Measurements from ENCODE around the gene IFT43. TPM values are rescaled to one million over a fixed set of nuclear protein-coding genes. Genes with fewer than 3 reads are reported as not detected.

The IFT43 gene
- total RNA-seq, 1 experiment from 2014 or later = 24.2 TPM

DNA sequence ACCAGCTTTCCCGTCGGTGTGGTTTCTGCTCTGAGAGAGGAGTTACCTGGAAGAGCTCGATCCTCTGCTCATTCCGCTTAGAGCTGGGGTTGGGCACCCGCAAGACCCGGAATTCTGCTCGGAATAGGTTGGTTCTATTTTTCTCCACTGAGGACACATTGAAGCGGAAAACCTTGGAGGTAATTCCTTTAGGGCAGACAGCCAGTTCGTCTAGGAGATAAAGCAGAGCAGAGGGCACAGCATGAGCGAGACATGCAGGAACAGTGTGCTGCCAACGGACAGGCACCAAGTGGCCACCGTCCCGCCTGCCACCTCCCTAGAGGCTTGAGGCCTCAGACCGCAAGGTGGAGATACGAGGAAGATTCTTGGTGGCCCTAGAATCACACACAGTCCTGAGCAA, 14.1 kb upstream of the IFT43 start:
- ChIA-PET RAD21 (ENCODE audit: low non-redundant PET in 1 of 2, low total read pairs in 2 of 2, uncharacterized antibody in 2 of 2, unreplicated experiment in 2 of 2) (interaction anchor here in 1 of 2 experiments (0.6 kb wide), 1 partner anchor 198 kb away, joined by 4 read pairs; no protein-coding TSS in a partner anchor), CTCF (no interaction called here), POLR2A (no interaction called here)
- Histone ChIP-seq H3K9me2 (ENCODE audit: insufficient read depth) (no peaks in the 10 kb centered on the region), H2AFZ (ENCODE audit: low read depth, low read length, poor library complexity, severe bottlenecking) (no peak overlapping the region), H3K27ac (ENCODE audit: low read depth, low read length) (no peak overlapping the region), H3K9ac (ENCODE audit: low read length) (no peak overlapping the region), H3K4me3 (replicated peaks in 1 of 2; ENCODE audit: low read depth in 1 of 2, low read length in 2 of 2) (no peak overlapping the region), H3K4me2 (ENCODE audit: low read length) (no peak overlapping the region), H3K36me3 (ENCODE audit: control insufficient read depth in 1 of 2, insufficient read depth in 2 of 2, low read length in 2 of 2) (no peaks in the 10 kb centered on the region), H3K9me3 (ENCODE audit: control insufficient read depth in 1 of 2, insufficient read depth in 1 of 2, low read depth in 1 of 2, low read length in 2 of 2) (no peaks in the 10 kb centered on the region), H3K79me2 (ENCODE audit: insufficient read depth, low read length) (no peaks in the 10 kb centered on the region), H4K20me1 (ENCODE audit: insufficient read depth) (no peaks in the 10 kb centered on the region), H3K4me1 (ENCODE audit: control insufficient read depth in 1 of 2, insufficient read depth in 2 of 2, low read length in 2 of 2) (peaks cover 0 to 4% of the 10 kb centered on the region in 2 experiments; a peak in 1 of 4 replicates), H3K27me3 (ENCODE audit: insufficient read depth, low read length) (no peaks in the 10 kb centered on the region)
- DNase-seq (ENCODE audit: low read depth, low spot score) = no peak
- TF ChIP-seq TCF7L2 (IDR thresholded peaks at IDR 0.05; ENCODE audit: borderline replicate concordance, extremely low read depth, insufficient read depth, insufficient read length) (no peak), ZNF274 (IDR thresholded peaks at IDR 0.05; ENCODE audit: low read depth, low read length) (no peak), CBX3 (IDR thresholded peaks at IDR 0.05; ENCODE audit: low read depth) (no peak), POLR2A (IDR thresholded peaks at IDR 0.05; ENCODE audit: borderline replicate concordance, extremely low read depth, insufficient read depth, insufficient read length) (no peak)
- no TSS peak for BruUV-seq (replicated peaks)
- intact Hi-C loops (cut with micrococcal nuclease) = no loop called here
- ATAC-seq = no peak

DNA sequence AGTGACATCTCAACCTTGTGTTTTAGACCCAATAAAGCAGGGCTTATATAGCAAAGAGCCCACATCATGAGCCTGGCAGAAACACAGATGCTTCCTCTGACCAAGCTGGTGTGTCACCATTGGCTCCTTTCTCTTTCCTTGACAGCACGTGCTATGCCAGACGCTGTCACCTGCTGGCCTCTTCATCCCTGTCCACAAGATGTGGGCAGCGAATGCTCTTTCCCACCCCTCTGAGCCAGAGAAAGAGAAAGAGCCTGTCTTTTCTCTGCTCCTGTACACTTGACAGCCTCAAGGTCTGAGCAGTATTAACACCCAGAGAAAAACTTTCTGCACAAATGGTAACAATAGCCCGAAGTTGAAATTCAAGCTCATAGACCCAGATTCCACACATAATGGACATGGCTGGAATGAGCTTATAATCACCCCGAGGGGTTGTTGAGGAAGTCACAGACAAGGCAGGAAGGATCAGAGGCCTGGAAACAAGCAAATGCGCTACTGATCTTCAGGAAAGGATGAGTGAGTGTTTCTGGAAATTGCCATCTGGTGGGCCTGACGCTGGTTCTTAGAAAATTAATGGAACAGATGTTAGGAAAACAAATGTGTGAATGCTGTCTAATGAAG, 12.7 kb upstream of the IFT43 start:
- POLR2A ChIA-PET = no interaction called here
- intact Hi-C loops (cut with micrococcal nuclease) = no loop called here
- no peak overlapping the region for H3K4me2 ChIP-seq (ENCODE audit: low read length)
- H3K9me2 ChIP-seq (ENCODE audit: insufficient read depth) = no peaks in the 10 kb centered on the region
- H4K20me1 ChIP-seq (ENCODE audit: insufficient read depth) = no peaks in the 10 kb centered on the region
- H2AFZ ChIP-seq (ENCODE audit: low read depth, low read length, poor library complexity, severe bottlenecking) = no peak overlapping the region
- no peak overlapping the region for H3K9ac ChIP-seq (ENCODE audit: low read length)
- no peak for TF ChIP-seq ELF1 (IDR thresholded peaks at IDR 0.05; ENCODE audit: borderline replicate concordance, low read depth)
- TF ChIP-seq EGR1 (IDR thresholded peaks at IDR 0.05; ENCODE audit: low read depth) = no peak
- TF ChIP-seq POLR2AphosphoS5 (IDR thresholded peaks at IDR 0.05; ENCODE audit: low read depth, low read length) = no peak
- no peak for TF ChIP-seq SP1 (IDR thresholded peaks at IDR 0.05; ENCODE audit: low read depth)
- no peak for TF ChIP-seq ZNF274 (IDR thresholded peaks at IDR 0.05; ENCODE audit: low read depth, low read length)
- no peak for DNase-seq (ENCODE audit: low read depth, low spot score)
- no TSS peak for BruUV-seq (replicated peaks)
- no peaks in the 10 kb centered on the region for H3K27me3 ChIP-seq (ENCODE audit: insufficient read depth, low read length)
- H3K4me1 ChIP-seq (ENCODE audit: control insufficient read depth in 1 of 2, insufficient read depth in 2 of 2, low read length in 2 of 2) = peaks cover 0 to 4% of the 10 kb centered on the region in 2 experiments; a peak in 1 of 4 replicates
- CTCF ChIA-PET = interaction anchor here (1.0 to 2.3 kb wide), 3 partner anchors 9 to 264 kb away, joined by 5 to 9 read pairs (median 5); partner anchors contain the start of gene TGFB3
- RAD21 ChIA-PET (ENCODE audit: low non-redundant PET in 1 of 2, low total read pairs in 2 of 2, uncharacterized antibody in 2 of 2, unreplicated experiment in 2 of 2) = no interaction called here
- no peaks in the 10 kb centered on the region for H3K36me3 ChIP-seq (ENCODE audit: control insufficient read depth in 1 of 2, insufficient read depth in 2 of 2, low read length in 2 of 2)
- H3K9me3 ChIP-seq (ENCODE audit: control insufficient read depth in 1 of 2, insufficient read depth in 1 of 2, low read depth in 1 of 2, low read length in 2 of 2) = no peaks in the 10 kb centered on the region
- no peak overlapping the region for H3K4me3 ChIP-seq (replicated peaks in 1 of 2; ENCODE audit: low read depth in 1 of 2, low read length in 2 of 2)
- ATAC-seq = no peak
- no peak overlapping the region for H3K27ac ChIP-seq (ENCODE audit: low read depth, low read length)
- H3K79me2 ChIP-seq (ENCODE audit: insufficient read depth, low read length) = no peaks in the 10 kb centered on the region

All from HCT116 (cell line).